GM18502 (cell line): ENCODE measurements around the gene TOMM34.

Source experiments
- ATAC-seq: cut with Tn5 transposase; IDR thresholded peaks from one replicate; pipeline ENCODE4 v1.9.1; 2021; ENCODE audit warnings: mild to moderate bottlenecking; ENCODE audit not compliant: unreplicated experiment, poor library complexity

TOMM34 gene, protein sequence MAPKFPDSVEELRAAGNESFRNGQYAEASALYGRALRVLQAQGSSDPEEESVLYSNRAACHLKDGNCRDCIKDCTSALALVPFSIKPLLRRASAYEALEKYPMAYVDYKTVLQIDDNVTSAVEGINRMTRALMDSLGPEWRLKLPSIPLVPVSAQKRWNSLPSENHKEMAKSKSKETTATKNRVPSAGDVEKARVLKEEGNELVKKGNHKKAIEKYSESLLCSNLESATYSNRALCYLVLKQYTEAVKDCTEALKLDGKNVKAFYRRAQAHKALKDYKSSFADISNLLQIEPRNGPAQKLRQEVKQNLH

DNA sequence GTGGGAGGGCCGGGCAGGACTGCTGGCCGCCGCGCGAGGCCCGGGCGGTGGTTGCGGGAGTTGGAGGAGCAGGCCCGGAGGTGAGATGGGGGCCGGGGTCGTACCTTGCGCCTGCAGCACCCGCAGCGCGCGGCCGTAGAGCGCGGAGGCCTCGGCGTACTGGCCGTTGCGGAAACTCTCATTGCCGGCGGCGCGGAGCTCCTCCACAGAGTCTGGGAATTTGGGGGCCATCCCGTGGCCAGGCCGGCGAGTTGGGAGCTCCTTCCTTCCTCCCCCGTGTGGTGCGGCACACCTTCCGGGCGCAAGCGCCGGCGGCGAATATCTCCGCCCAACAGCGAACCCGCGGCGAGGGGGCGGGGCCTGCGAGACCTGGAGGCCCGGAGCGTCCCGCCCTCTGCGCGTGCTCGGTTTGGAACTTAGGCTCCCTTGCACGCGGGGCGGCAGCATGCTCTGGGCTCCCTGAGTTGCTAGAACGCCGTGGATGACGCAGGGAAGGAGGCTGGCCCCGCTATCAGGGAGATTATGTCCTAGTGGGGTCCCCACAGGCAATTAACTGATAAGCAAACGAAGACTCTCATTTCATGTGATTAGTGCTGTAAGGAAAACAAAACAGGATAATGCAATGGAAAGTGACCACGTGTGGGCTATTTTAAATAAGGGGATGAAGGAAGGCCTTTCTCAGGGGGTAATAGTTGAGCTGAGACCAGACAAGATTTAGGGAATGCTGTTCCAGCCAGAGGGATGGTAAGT is at the start of gene TOMM34:
Gene TOMM34, minus strand, starts transcription at position 295 of the 750 bp plus-strand sequence. Its CDS starts 64 bp downstream, at position 231.
- ATAC-seq: peak; percentile 87

DNA sequence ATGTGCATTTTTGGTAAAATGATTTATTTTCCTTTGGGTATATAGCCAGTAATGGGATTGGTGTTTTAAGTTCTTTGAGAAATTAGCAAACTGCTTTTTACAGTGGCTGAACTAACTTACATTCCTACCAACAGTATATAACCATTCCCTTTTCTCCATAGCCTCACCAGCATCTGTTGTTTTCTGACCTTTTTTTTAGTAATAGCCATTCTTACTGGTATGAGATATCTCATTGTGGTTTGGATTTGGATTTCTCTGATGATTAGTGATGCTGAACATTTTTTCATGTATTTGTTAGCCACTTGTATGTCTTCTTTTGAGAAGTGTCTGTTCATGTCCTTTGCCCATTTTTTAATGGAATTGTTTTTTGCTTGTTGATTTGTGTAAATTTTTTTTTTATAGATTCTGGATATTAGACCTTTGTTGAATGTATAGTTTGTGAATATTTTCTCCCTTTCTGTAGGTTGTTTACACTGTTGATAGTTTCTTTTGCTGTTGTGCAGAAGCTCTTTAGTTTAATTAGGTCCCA is 48.4 kb upstream of the TOMM34 start:
- ATAC-seq: no peak

DNA sequence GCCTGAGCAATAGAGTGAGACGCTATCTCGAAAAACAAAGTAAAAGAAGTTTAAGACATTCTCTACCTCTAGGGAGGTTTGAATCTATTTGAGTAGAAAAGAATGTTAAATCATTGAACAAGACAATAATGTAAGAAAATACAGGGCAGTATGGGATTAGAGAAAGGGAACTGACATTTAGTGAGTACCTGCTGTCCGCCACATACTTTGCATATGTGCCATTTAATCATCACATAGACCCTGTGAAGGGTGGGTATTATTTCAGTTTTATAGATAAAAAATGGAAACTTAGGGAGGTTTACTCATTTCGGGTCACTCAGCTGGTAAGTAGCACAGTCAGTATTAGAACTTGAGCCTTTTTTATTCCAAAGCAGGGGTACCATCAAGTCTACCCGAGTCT is 37.5 kb upstream of the TOMM34 start:
- no peak for ATAC-seq

DNA sequence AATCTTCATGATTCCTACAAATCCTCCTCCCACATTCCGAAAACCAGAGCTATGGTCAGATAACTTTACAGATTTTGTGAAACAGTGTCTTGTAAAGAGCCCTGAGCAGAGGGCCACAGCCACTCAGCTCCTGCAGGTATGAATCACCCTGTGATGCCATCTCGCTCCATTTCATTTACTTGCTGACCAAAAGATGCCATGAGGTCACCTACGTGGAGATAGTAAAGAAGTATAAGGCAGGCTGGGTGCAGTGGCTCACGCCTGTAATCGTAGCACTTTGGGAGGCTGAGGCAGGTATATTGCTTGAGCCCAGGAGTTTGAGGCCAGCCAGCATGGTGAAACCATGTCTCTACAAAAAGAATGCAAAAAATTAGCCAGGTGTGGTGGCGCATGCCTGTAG is 37.0 kb upstream of the TOMM34 start:
- ATAC-seq: no peak

DNA sequence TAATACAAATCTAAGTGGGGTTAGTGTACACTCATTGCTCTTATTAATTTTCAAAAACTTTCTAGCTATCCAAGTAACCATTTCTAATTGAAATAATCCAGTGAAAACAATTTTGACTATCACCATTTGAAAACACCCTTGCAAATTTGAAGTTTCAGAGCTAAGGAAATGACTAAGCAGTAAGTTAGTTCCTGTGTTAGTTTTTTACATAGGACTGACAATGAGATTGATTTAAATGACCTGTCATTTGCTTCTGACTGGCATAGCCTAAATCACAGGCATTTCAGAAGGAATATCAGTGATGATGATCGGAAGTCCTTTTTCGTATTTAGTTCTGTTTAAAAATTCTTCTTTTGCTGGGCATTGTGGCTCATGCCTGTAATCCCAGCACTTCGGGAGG is 33.1 kb upstream of the TOMM34 start:
- no peak for ATAC-seq

DNA sequence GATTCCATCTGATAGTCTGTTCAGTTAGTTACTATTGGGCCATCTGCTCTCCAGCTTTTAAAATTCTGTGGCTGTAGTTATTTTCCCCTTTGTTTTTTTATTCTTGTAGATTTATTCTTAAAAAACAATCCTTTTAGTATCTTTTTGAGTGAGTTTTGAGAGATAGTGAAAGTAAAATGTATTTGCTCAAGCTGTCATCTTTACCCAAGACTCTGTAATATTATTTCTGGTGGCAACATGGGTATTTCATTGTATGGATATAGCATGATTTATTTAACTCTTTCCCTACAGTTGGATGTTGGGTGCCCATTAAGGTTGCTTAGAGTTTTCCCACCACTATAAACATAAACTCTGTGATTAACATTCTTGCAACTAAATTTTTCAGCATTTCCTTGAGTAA is 30.8 kb upstream of the TOMM34 start:
- no peak for ATAC-seq

DNA sequence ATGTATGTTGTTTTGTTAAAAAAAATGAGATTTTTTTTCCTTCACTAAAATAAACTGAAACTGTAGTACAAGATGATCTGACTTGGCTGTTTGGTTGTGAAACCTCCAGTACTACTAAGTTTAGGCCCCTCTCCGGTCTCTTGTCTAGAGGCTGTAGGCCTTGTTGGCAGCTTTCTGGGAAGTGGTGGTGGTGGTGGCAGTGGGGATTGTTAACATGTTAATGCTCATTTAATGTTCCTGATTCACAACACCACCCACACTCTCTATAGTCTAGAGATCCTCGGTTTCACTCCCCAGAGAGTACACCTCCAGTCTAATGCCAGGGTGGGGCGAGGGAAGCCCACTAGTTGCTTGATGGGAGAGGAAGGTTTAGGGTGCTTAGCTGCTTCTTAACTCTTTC is 30.2 kb upstream of the TOMM34 start:
- ATAC-seq: no peak

DNA sequence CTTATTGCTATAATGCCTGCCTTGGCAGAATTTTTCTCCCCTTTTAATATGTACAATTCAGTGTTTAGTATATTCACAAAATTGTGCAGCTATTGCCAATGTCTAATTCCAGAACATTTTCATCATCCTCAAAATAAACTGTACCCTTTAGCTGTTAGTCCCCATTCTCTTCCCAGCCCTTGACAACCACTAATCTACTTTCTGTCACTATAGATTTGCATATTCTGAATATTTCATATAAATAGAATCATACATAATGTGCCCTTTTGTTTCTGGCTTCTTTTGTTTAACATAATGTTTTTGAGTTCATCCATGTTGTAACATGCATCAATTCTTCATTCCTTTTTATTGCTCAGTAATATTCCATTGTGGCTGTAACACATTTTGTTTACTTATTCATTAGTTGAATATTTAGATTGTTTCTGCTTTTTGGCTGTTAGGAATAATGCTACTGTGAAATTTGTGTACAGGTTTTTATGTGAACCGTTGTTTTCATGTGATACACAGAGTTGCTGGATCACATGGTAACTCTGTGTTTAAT is 28.5 kb upstream of the TOMM34 start:
- no peak for ATAC-seq

DNA sequence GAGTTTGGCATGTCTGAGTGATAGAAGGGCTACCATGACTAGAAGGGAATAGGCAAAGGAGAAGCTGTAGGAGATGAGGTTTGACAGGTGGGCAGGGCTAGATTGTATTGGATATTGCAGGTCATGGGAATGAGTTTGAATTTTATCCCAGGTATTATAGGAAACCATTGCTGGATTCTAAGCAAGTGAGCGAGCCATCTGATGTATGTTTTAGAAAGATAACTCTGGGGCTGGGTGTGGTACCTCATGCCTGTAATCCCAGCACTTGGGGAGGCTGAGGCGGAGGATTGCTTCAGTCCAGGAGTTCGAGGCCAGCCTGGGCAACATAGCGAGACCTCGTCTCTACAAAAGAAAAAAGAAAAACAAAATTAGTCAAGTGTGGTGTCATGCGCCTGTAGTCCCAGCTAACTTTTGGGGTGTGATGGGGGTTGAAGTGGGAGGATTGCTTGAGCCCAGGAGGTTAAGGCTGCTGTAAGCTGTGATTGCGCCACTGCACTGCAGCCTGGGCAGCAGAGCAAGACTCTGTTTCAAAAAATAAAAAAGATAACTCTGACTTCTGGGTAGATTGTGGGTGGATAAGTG is 23.0 kb upstream of the TOMM34 start:
- ATAC-seq: no peak

DNA sequence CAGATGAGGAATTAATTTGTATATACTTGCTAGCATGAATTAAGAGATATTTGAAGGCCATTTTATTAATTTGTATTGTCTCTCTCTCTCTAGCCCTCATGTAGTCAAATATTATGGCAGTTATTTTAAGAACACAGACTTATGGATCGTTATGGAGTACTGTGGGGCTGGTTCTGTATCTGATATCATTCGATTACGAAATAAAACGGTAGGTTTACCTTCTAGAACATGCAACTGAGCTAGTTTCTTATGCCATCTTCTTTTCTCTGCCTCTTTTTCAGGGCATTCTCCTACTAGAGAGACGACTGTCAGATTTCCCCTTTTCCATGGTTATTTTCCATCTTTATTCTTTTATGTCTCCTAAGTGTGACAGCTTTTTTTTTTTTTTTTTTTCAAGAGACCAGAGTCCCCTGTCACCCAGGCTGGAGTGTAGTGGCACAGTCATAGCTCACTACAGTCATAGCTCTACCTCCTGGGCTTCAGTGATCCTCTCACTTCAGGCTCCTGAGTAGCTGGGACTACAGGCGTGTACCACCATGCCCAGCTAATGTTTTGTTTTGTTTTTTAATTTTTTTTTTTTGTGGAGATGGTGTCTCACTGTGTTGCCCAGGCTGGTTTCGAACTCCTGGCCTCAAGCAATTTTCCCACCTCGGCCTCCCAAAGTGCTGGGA is 21.7 kb upstream of the TOMM34 start:
- ATAC-seq: no peak

DNA sequence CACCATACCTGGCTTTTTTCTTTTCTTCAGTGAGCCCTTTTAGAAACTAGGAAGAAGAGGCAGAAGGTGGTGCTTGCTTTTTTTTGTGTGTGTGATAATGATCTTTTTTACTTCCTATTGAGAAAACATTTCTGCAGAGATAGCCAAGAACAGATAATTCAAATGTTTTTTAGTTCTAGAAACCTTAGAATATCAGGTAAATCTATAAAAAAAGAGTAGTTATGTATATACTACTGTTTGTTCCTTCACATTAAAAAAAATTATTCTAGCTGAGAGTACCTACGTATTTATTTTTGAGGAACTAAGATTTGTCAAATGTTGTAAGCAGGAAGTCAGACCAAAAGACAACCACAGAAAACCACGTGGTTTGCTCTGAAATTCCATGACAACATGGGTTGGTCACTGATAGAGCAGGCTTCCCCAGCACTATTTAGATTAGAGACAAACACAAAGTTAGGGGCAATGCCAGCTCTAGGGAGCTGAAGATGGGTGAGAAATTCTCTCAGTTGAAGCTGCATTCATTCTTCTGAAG is 19.0 kb upstream of the TOMM34 start:
- peak; percentile 89 for ATAC-seq

DNA sequence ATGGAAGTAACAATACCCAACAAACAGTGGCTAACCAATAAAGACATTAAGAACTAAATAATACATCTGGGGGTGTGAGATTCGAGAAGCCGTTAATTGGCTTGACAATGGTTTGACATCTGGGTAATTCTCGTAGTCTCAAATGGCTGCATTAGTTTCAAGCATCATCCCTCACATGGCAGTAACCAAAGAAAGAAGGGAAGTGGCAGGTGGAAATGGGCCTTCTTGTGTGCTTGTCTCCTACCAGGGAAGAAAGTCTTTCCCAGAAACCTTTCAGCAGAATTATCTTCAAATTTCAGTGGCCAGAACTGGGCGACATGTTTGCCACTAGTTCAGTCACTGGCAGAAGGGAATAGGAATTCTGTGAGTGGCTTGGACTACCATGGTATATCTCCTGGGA is 16.5 kb upstream of the TOMM34 start:
- no peak for ATAC-seq

DNA sequence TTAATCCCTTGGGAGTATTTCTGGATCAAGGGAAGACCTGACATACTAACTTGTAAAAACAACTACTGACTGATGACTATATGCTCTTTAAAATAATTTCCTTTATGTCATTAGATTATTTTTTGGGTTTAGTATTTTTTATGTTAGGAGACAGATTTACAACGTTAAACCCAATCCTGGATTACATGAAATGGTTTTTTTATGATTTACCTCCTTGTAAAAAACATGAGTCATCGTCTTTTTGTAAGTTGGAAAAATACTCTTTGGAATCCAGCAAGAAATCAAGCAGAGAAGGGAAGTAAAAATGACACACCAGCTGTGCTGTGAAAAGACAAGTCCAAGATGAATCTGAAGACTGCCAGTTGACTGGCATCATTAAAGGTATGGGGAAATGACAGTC is 12.9 kb upstream of the TOMM34 start:
- ATAC-seq: no peak

DNA sequence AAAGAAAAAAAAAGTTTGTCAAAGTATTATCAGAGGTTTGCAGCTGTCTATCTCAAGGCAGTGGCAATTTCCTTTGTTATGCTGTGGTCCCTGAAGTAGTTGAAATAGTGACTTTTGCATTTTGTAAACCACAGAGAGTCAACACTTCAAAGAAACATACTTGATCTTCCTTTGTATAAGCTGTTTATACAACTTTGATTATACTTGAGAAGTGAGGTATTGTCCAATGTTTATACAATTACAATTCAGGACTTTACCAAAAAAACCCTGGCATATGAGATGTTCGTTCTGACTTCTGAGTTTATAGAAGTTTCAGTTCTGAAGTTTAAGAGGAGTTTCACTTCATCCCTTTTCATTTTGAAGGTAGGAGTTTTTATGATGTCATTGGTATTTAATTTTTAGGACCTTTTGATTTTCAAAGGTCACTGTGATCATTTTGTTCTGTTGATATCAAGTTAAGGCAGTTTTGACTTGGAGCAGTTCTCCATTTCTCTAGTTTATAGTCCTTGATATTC is 10.1 kb upstream of the TOMM34 start:
- ATAC-seq: no peak

DNA sequence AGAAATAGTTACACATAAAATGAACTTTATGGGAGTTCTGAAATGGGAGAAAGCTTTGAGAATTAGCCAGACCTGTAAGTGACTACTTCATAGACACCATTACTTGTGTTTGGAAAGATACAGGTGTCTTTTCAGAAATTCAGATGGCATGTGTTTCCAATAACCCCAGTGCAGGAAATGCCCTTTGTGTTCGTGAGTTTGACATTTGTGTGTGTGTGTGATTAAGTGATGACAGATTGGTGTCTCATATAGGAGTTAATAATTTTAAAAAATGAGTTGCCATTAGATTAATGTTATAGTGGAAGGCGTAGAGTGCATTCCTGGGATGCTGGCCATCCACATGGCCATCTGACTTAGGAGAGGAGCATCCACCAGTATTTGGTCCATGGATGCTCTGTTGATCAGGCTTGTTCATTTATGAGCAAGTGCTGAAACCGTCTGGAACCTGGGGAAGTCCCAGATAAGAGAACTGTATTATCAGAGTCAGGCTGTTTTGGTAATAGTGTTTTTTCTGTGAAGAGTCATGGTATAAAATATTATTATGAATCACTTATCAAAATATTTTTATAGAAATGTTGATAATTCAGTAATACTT is 9.2 kb upstream of the TOMM34 start:
- ATAC-seq: no peak

DNA sequence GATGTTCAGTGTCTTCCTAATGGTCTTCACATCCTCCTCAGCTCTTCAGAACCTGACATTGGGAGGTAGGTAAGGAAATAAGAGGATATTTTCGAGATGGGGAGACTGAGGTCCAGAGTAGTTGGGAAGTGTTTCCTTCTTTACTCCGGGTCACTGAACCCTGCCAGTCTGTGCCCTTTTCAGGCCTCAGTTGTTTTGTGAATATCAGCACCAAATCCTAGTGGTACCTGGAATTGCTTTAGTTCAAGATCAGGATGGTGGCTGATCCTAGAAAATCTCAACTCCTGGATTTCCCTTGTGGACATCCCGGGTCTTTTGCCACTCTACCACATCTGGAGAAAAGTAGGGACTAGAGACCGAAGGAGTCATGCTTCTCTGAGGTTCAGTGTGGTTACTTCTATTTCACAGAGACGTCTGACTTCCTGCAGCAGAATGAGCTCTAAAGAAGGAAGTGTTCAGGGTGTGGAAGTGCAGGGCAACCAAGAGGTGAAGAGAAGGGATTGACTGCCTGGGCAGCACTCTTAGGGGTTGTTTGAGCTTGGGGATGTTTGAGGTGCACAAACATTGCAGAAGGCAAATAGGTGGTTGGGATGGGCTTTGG is 7.1 kb upstream of the TOMM34 start:
- no peak for ATAC-seq

DNA sequence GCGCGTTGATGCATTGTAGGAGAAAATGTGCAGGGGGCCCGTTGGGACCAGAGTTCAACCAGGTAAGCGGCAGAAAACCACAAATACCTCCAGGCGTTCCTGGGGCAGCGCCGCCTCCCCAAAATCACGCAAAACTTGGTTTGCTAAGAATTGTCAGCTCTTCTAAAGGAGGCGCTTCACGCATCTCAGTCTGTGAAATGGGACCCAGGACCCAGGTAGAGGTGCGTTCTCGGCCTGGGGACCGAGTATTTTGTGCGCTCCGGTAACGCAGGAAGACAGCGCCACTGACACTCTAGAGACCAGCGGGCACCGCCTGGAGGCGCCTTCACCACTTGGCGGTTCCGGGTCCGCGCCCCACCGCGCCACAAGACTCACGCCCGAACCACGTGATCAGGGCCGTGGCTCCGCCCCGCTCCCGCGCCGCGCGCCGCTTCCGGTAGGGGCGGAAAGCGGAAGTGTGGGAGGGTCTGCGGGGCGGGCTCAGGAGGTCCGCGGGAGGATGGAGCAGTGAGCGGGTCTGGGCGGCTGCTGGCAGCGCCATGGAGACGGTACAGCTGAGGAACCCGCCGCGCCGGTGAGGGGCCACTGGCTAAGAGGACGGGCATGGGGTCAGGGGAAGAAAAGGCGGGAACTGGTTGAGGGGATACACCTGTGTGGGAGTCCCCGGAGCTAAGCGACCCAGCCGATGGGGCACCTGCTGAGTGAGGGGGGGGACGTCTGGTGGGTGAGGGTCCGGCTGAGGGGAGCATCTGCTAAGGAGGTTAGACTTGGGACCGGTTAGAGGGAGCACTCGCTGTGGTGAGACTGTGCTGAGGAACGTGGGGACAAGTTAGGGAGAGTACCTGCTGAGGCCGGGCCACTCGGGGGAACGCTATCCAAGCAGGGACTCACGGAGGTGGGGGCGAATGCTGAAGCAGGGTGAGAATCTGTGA is 6.1 kb upstream of the TOMM34 start, which contains the start of gene STK4:
Gene STK4, plus strand, starts transcription at position 483 of the 932 bp plus-strand sequence. Its CDS starts 57 bp downstream, at position 540.
- peak; percentile 71 for ATAC-seq

DNA sequence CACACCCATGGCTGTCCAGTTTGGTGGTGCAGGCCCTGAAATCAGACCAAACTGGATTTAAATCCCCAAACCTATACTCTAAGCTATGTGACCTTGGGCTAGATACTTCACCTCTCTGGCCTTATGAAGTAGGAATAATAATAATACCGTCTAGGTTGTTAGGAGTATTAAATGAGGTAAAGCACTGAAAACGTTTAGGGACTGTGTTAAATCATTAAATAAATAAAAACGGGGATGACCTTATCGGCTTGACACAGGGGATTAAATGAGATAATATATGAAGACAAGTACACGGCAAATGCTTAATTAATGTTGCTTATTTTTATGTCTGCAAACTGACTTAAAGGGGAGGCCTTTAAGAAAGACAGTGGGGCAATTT is 5.4 kb upstream of the TOMM34 start:
- no peak for ATAC-seq
